Uterus (tissue), 2 donors: ENCODE results near the gene KRT34.

Source experiments
- CTCF ChIP-seq, 4 experiments: fragments of 200-600 bp in 2 of 4; fragments of 450-650 bp in 2 of 4; sonication (generic) in 2 of 4; IDR thresholded peaks; one replicate each; pipeline ENCODE4 v1.5.1; 2016 to 2019; ENCODE audit warnings: antibody characterized with exemption in 4 of 4, mild to moderate bottlenecking in 2 of 4, moderate library complexity in 1 of 4
- POLR2A ChIP-seq, 2 donors: fragments of 450-650 bp; IDR thresholded peaks; one replicate each; pipeline ENCODE4 v1.6.1; 2016; ENCODE audit warnings: antibody characterized with exemption in 2 of 2, mild to moderate bottlenecking in 1 of 2, moderate library complexity in 1 of 2

DNA sequence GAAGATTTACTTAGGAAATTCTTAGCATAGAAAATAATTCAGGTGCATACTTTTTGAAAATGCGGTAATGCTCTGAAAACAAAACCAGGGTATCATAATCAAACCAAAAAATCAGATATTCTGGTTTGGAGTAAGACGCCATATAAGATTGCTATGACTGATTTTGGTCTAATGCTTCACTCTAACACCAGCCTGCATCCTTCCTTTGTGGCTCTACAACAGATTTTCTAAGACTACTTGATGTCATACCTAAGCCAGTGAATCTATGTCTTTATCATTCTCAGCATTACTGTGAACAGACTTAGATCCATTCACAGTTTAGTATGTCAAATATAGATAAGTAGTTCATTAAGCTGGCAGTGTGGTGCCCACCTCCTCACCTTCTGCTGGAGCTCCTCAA is 13.1 kb downstream of the KRT34 start:
- TF ChIP-seq CTCF (IDR thresholded peaks at IDR 0.05) (no peak), POLR2A (IDR thresholded peaks at IDR 0.05) (no peak)
